Activated CD8-positive, alpha-beta T cell treated with anti-CD3 and anti-CD28 coated beads, Interleukin-2, amount 10 ng/mL, durations not matched to agents 7 days and 5 days (primary cell): ENCODE results near the gene TOB1. TPM values are rescaled to one million over a fixed set of nuclear protein-coding genes. Genes with fewer than 3 reads are reported as not detected.
A peak's percentile ranks its signal among the peaks of the same experiment; 100 is the strongest.
"Not testable (repeated sequence)": the region's sequence is repeated elsewhere in the genome, so short reads cannot be mapped to it uniquely, and the experiment has no call there.

Experiments
- ATAC-seq: fragments of 150-1000 bp; cut with Tn5 transposase; one replicate; pipeline ENCODE4 v1.10.0; 2021; ENCODE audit warnings: moderate library complexity
- CTCF ChIA-PET: fragments of 350-600 bp; sonication (Branson Sonifier 250); formaldehyde crosslinking; loops from one replicate; lab custom pipeline; 2021; ENCODE audit warnings: antibody characterized with exemption; lab: Charles Lee
- POLR2A ChIA-PET: fragments of 350-600 bp; sonication (Branson Sonifier 250); formaldehyde crosslinking; loops from one replicate; lab custom pipeline; 2021; ENCODE audit warnings: antibody characterized with exemption; lab: Charles Lee
- DNase-seq: peaks from one replicate; pipeline ENCODE4 v3.0.0-alpha.2; 2020
- H3K27ac Mint-ChIP-seq: one replicate; pipeline ENCODE4 v1.8.0; 2021; ENCODE audit warnings: mild to moderate bottlenecking, mixed read lengths
- H3K27me3 Mint-ChIP-seq: one replicate; pipeline ENCODE4 v1.8.0; 2021; ENCODE audit warnings: low read depth, mixed read lengths
- H3K36me3 Mint-ChIP-seq: one replicate; pipeline ENCODE4 v1.8.0; 2021; ENCODE audit warnings: low read depth, mixed read lengths
- H3K4me1 Mint-ChIP-seq: one replicate; pipeline ENCODE4 v1.8.0; 2021; ENCODE audit warnings: low read depth, mixed read lengths
- H3K4me3 Mint-ChIP-seq: one replicate; pipeline ENCODE4 v1.8.0; 2021; ENCODE audit warnings: mild to moderate bottlenecking, mixed read lengths
- H3K9me3 Mint-ChIP-seq: one replicate; pipeline ENCODE4 v1.8.0; 2022; ENCODE audit warnings: mixed read lengths; ENCODE audit not compliant: insufficient read depth
- total RNA-seq, 2 experiments: library from RNA; stranded (reverse); gene quantifications; one replicate each; pipeline ENCODE4 v1.2.3, GENCODE V29; 2021

The TOB1 gene
- total RNA-seq, 2 experiments from 2014 or later: 44.5 to 47.6 TPM

DNA sequence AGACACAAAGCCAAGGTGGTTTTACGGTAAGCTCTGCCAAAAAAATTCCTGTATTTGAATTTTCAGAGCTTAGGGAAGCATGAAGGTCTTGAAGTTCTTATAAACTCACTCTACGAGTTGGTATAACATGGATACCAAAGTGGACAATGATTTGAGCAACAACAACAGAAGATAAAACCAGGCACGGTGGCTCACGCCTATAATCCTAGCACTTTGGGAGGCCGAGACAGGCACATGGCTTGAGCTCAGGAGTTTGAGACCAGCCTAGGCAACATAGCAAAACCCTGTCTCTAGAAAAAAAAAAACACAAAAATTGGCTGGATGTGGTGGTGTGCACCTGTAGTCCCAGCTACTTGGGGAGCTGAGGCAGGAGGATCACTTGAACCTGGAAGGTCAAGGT lies 12.9 kb upstream of the TOB1 start:
- H3K27ac Mint-ChIP-seq: no peak overlapping the region
- CTCF ChIA-PET: interaction anchor here (0.6 to 1.5 kb wide), 3 partner anchors 9 to 27 kb away, joined by 3 to 6 read pairs (median 5); no protein-coding TSS in a partner anchor
- H3K4me1 Mint-ChIP-seq: peaks cover 9% of the 10 kb centered on the region
- no peak for ATAC-seq
- peaks cover 2% of the 10 kb centered on the region for H3K36me3 Mint-ChIP-seq
- peaks cover 29% of the 10 kb centered on the region for H3K27me3 Mint-ChIP-seq
- H3K9me3 Mint-ChIP-seq: peaks cover 3% of the 10 kb centered on the region
- H3K4me3 Mint-ChIP-seq: no peak overlapping the region
- no peak for DNase-seq
- POLR2A ChIA-PET: interaction anchor here (3.3 kb wide), 1 partner anchor 13 kb away, joined by 24 read pairs; the partner anchor contains the start of gene TOB1

- DNase-seq (no peak), ATAC-seq (no peak)
- Mint-ChIP-seq H3K27me3 (peaks cover 34% of the 10 kb centered on the region), H3K27ac (no peak overlapping the region), H3K4me3 (no peak overlapping the region), H3K9me3 (peaks cover 3% of the 10 kb centered on the region), H3K36me3 (peaks cover 5% of the 10 kb centered on the region), H3K4me1 (peaks cover 15% of the 10 kb centered on the region)
- ChIA-PET CTCF (interaction anchor here (0.9 to 1.5 kb wide), 5 partner anchors 9 to 36 kb away, joined by 3 to 6 read pairs (median 4); no protein-coding TSS in a partner anchor), POLR2A (interaction anchor here (3.3 kb wide), 1 partner anchor 11 kb away, joined by 24 read pairs; the partner anchor contains the start of gene TOB1)
Observed at GRCh38 chr17:50877838-50878237, 11.7 kb upstream of the TOB1 start.

DNA sequence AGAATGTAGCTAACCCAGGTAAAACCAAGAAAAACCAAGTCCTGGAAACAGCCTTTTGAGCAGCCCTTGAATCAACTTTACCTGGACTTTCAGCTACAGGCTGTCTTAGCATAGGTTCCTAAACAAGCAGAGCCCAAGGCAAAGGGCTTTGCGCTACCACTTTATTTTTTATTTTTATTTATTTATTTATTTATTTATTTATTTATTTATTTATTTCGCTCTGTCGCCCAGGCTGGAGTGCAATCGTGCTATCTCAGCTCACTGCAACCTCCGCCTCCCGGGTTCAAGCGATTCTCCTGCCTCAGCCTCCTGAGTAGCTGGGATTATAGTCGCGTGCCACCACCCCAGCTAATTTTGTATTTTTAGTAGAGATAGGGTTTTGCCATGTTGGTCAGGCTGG lies 10.9 kb upstream of the TOB1 start:
- CTCF ChIA-PET, H3K9me3 Mint-ChIP-seq: not testable (repeated sequence)
- POLR2A ChIA-PET: interaction anchor here (0.6 to 3.3 kb wide), 2 partner anchors 11 to 49 kb away, joined by 3 to 24 read pairs; partner anchors contain the start of gene TOB1

DNA sequence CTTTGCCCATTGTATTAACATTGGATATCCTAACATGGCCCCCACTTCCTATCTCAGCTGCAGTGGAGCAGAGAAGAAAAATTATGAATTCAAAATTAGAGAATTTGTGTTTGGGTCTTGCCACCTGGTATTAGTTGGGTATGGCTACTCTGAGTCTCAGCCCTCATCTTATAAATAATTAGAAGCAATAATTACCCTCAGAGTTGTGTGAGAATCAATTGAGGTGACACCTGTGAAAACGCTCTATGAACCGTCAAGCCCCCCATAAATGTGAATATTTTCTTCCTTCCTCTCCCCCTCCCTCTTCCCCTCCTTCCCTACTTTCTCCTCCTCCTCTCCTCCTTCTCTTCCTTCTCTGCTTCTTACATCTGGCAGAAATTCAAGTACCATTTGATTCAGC lies 8.9 kb upstream of the TOB1 start:
- Mint-ChIP-seq H3K27me3 (peaks cover 34% of the 10 kb centered on the region), H3K4me1 (peaks cover 28% of the 10 kb centered on the region), H3K9me3 (peaks cover 3% of the 10 kb centered on the region), H3K4me3 (no peak overlapping the region), H3K27ac (no peak overlapping the region), H3K36me3 (peaks cover 5% of the 10 kb centered on the region)
- ATAC-seq (no peak), DNase-seq (no peak)
- ChIA-PET CTCF (no interaction called here), POLR2A (interaction anchor here (0.8 kb wide), 1 partner anchor 9 kb away, joined by 3 read pairs; the partner anchor contains the start of gene TOB1)

More for the DNA sequence above, 10.9 kb upstream of the TOB1 start:
- H3K36me3 Mint-ChIP-seq, ATAC-seq, DNase-seq, H3K4me3 Mint-ChIP-seq, H3K27ac Mint-ChIP-seq: not testable (repeated sequence)
- H3K4me1 Mint-ChIP-seq: peaks cover 23% of the 10 kb centered on the region
- H3K27me3 Mint-ChIP-seq: peaks cover 34% of the 10 kb centered on the region

- Mint-ChIP-seq H3K27ac (peak overlapping the region; percentile 34), H3K27me3 (peaks cover 34% of the 10 kb centered on the region), H3K4me3 (no peak overlapping the region), H3K36me3 (peaks cover 4% of the 10 kb centered on the region), H3K4me1 (peaks cover 43% of the 10 kb centered on the region), H3K9me3 (no peaks in the 10 kb centered on the region)
- POLR2A ChIA-PET: interaction anchor here (0.6 to 2.2 kb wide), 3 partner anchors 26 to 72 kb away, joined by 3 to 5 read pairs (median 4); no protein-coding TSS in a partner anchor
- CTCF ChIA-PET: interaction anchor here (0.8 to 2.8 kb wide), 11 partner anchors 9 to 84 kb away, joined by 3 to 14 read pairs (median 5); no protein-coding TSS in a partner anchor
- DNase-seq (peak; percentile 53), ATAC-seq (peak; percentile 56)
Observed at GRCh38 chr17:50872710-50873424, 6.7 kb upstream of the TOB1 start.

- POLR2A ChIA-PET: interaction anchor here (1.2 to 2.2 kb wide), 2 partner anchors 38 to 73 kb away, joined by 4 to 5 read pairs; no protein-coding TSS in a partner anchor
Observed at GRCh38 chr17:50871898-50872297, 5.7 kb upstream of the TOB1 start.

DNA sequence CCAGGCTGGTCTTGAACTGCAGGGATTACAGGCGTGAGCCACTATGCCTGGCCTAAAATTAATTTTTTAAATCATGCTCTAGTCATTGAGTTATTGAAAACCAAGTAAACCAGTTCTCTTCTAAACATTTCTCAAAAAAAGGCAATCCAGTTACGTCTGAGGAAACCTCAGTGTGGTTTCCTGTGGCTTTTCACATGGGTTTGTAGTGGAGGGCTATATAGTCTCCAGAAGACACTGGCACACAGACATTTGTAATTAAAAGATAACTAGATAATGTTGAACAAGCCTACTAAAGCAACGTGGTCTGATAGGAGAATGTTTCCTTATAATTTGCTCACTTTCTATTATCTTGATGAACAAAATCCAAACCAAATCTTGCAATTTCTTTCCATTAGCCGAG lies 5.2 kb upstream of the TOB1 start:
- peak; percentile 16 for ATAC-seq
- peak; percentile 86 for DNase-seq
- H3K27me3 Mint-ChIP-seq: peaks cover 26% of the 10 kb centered on the region
- H3K4me1 Mint-ChIP-seq: peaks cover 50% of the 10 kb centered on the region
- peak overlapping the region; percentile 64 for H3K4me3 Mint-ChIP-seq
- peak overlapping the region; percentile 79 for H3K27ac Mint-ChIP-seq
- H3K9me3 Mint-ChIP-seq: no peaks in the 10 kb centered on the region
- CTCF ChIA-PET: interaction anchor here (1.7 to 2.6 kb wide), 2 partner anchors 19 to 73 kb away, joined by 6 to 10 read pairs; no protein-coding TSS in a partner anchor
- POLR2A ChIA-PET: interaction anchor here (2.2 kb wide), 1 partner anchor 38 kb away, joined by 5 read pairs; no protein-coding TSS in a partner anchor
- peaks cover 4% of the 10 kb centered on the region for H3K36me3 Mint-ChIP-seq

More at GRCh38 chr17:50871898-50872297, 5.7 kb upstream of the TOB1 start:
- ATAC-seq (no peak), DNase-seq (no peak)
- CTCF ChIA-PET: interaction anchor here (0.8 to 2.8 kb wide), 7 partner anchors 12 to 85 kb away, joined by 3 to 14 read pairs (median 6); no protein-coding TSS in a partner anchor
- Mint-ChIP-seq H3K36me3 (peaks cover 4% of the 10 kb centered on the region), H3K9me3 (no peaks in the 10 kb centered on the region), H3K4me3 (peak overlapping the region; percentile 64), H3K27me3 (peaks cover 31% of the 10 kb centered on the region), H3K27ac (peak overlapping the region; percentile 46), H3K4me1 (peaks cover 50% of the 10 kb centered on the region)

GRCh38 chr17:50868602-50869001 lies 2.4 kb upstream of the TOB1 start:
- CTCF ChIA-PET: no interaction called here
- Mint-ChIP-seq H3K27ac (no peak overlapping the region), H3K4me3 (peak overlapping the region; percentile 82), H3K9me3 (no peaks in the 10 kb centered on the region), H3K36me3 (peaks cover 14% of the 10 kb centered on the region), H3K27me3 (peaks cover 12% of the 10 kb centered on the region), H3K4me1 (peaks cover 62% of the 10 kb centered on the region)
- POLR2A ChIA-PET: no interaction called here
- ATAC-seq (no peak), DNase-seq (no peak)

DNA sequence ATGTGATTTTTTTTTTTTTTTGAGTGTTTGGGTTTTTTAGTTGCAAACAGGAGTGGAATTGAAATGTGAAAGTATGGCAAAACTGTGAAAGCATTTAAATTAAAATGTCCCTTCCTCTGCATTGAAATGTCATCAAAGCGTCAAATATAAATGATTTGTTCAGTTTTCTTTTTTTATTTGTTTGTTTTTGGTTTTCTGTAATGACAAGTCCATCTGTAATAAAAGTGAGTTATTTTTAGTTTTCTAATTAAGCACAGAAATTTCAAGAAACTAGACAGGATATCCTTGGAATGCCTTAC lies 1.9 kb upstream of the TOB1 start:
- DNase-seq (no peak), ATAC-seq (no peak)
- CTCF ChIA-PET: interaction anchor here (1.0 to 10.9 kb wide), 4 partner anchors 15 to 82 kb away, joined by 3 to 188 read pairs (median 63); no protein-coding TSS in a partner anchor
- peaks cover 8% of the 10 kb centered on the region for H3K27me3 Mint-ChIP-seq
- POLR2A ChIA-PET: interaction anchor here (0.8 to 5.3 kb wide), 11 partner anchors 10 to 297 kb away, joined by 3 to 163 read pairs (median 28); no protein-coding TSS in a partner anchor
- peaks cover 62% of the 10 kb centered on the region for H3K4me1 Mint-ChIP-seq
- no peaks in the 10 kb centered on the region for H3K9me3 Mint-ChIP-seq
- H3K27ac Mint-ChIP-seq: peak overlapping the region; percentile 95
- H3K36me3 Mint-ChIP-seq: peaks cover 16% of the 10 kb centered on the region
- peak overlapping the region; percentile 82 for H3K4me3 Mint-ChIP-seq

DNA sequence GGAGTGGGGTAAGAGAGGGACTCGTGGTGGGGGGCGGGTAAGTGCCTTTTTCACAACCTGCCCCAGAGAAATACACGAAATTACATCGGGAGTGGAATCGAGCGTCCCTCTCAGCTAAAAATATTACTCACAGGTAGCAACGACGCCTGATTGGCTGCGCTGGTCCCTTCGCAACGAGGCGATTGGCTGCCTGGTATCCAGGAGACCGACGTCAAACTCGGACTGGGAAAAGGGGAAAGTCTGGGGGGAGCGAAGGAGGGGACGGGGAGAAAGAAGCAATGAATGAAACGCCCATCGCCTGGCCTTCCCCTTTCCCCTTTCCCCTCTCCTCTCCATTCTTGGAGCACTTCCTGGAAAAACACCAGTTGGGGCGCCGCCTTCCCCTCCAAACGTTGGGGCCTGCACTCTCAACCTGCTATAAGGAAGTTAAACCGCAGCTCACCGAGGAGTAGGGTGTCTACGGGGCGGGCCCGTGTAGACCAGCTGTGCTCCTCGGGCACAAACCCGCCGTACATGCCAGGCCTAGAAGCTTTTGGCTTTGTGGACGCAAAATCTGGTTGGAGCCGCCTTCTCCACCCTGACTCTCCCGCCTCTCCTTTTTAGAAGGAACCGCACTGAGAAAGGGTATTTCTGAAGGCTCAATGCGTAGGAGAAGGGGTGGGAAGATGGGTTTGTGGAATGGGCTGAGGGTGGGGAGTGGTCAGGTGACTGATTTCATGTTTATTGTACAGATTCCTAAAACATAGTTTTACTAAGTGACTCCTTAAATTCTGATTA lies 1.4 kb upstream of the TOB1 start:
- no peaks in the 10 kb centered on the region for H3K9me3 Mint-ChIP-seq
- ChIA-PET CTCF (interaction anchor here (0.6 to 10.9 kb wide), 10 partner anchors 14 to 286 kb away, joined by 3 to 188 read pairs (median 5); partner anchors contain the start of gene NME1), POLR2A (interaction anchor here (0.6 to 5.3 kb wide), 23 partner anchors 10 to 716 kb away, joined by 3 to 163 read pairs (median 14); partner anchors contain the start of gene NME1)
- ATAC-seq: peak; percentile 38
- H3K27me3 Mint-ChIP-seq: peaks cover 7% of the 10 kb centered on the region
- peaks cover 60% of the 10 kb centered on the region for H3K4me1 Mint-ChIP-seq
- DNase-seq: peak; percentile 91
- H3K4me3 Mint-ChIP-seq: peak overlapping the region; percentile 82
- H3K27ac Mint-ChIP-seq: peak overlapping the region; percentile 95
- H3K36me3 Mint-ChIP-seq: peaks cover 19% of the 10 kb centered on the region

GRCh38 chr17:50866950-50867362 lies 802 bp upstream of the TOB1 start:
- H3K36me3 Mint-ChIP-seq: peaks cover 20% of the 10 kb centered on the region
- H3K4me1 Mint-ChIP-seq: peaks cover 54% of the 10 kb centered on the region
- ChIA-PET CTCF (interaction anchor here (0.6 to 10.9 kb wide), 11 partner anchors 14 to 287 kb away, joined by 3 to 188 read pairs (median 5); partner anchors contain the start of gene NME1), POLR2A (interaction anchor here (0.6 to 5.3 kb wide), 31 partner anchors 11 to 715 kb away, joined by 3 to 163 read pairs (median 12); partner anchors contain the start of genes NME1 and SPAG9)
- H3K4me3 Mint-ChIP-seq: peak overlapping the region; percentile 82
- peaks cover 7% of the 10 kb centered on the region for H3K27me3 Mint-ChIP-seq
- H3K27ac Mint-ChIP-seq: peak overlapping the region; percentile 95
- no peaks in the 10 kb centered on the region for H3K9me3 Mint-ChIP-seq
- ATAC-seq (peak; percentile 31), DNase-seq (peak; percentile 78)
